HL-60/S4 (cell line): ENCODE data around the gene DDX24.

Experiments
- in situ Hi-C: fragments of 300-500 bp; cut with MboI; formaldehyde crosslinking; loops from 2 replicates; pipeline ENCODE4 v1.14.3; 2022; ENCODE audit warnings: low sequenced_read_pairs

Gene DDX24

GRCh38 chr14:94034886-94035285 is 46.1 kb downstream of the DDX24 start:
- in situ Hi-C loops = no loop called here

- in situ Hi-C loops = no loop called here
These were observed 49.1 kb downstream of the DDX24 start for GRCh38 chr14:94031883-94032279.

- in situ Hi-C loops = no loop called here
These were observed 49.7 kb downstream of the DDX24 start for GRCh38 chr14:94031161-94031882.

- in situ Hi-C loops = no loop called here
These were observed 50.4 kb downstream of the DDX24 start for GRCh38 chr14:94030571-94030970.

DNA sequence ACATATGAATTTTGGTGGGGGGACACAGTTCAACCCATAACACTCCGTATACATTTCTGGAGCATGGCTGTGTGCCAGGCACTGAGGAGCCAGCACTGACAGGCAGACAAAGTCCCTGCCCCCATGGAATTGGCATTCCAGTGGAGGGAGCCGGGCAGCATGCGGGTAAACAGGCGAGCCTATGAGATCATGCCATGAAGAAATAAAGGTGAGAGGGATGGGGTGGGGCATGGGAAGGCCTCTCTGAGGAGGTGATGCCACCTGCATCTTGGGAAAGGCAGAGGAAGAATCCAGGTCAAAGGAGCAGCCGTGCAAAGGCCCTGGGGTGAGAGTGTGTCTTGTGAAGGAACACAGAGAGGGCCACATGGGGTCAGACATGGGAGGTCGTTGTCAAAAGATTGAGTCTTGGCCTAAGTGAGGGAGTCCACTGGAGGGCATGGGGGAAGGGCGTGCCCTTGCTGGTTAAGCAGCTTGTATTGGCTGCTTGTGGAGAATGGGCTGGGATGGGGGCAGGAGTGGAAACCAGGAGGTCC is 51.3 kb downstream of the DDX24 start:
- in situ Hi-C loops = no loop called here

- in situ Hi-C loops = no loop called here
These were observed 51.7 kb downstream of the DDX24 start for GRCh38 chr14:94029265-94029664.

GRCh38 chr14:94028450-94028826 is 52.6 kb downstream of the DDX24 start:
- in situ Hi-C loops = no loop called here

GRCh38 chr14:94027566-94028449 is 53.2 kb downstream of the DDX24 start:
- in situ Hi-C loops = no loop called here

DNA sequence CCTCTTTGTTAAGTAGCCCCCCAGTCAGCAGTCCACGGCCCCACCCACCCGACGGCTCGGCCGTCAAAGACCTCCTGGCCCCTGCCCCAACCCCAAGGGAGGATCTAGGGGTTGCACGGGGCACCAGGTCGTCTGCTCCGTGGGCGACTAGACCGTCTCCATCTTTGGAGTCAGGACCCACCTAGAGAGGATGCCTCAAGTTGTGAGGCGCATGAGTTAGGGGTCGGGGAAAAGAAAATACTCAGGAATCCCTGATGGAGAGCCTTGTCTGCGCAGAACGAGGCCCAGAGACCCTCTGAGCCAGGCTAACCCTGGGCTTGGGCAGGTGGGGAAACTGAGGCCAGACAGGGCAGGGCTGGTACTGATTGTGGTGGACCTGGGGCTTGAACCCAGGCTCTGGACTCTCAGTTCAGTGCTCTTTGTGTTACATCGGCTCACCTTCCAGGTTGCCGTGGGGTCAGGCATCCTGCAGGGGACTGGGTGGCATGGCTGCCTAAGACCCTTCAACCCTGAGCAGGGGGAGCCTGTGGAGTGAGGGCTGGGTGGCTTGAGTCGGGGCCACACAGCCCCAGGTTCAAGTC is 54.0 kb downstream of the DDX24 start:
- in situ Hi-C loops = no loop called here

DNA sequence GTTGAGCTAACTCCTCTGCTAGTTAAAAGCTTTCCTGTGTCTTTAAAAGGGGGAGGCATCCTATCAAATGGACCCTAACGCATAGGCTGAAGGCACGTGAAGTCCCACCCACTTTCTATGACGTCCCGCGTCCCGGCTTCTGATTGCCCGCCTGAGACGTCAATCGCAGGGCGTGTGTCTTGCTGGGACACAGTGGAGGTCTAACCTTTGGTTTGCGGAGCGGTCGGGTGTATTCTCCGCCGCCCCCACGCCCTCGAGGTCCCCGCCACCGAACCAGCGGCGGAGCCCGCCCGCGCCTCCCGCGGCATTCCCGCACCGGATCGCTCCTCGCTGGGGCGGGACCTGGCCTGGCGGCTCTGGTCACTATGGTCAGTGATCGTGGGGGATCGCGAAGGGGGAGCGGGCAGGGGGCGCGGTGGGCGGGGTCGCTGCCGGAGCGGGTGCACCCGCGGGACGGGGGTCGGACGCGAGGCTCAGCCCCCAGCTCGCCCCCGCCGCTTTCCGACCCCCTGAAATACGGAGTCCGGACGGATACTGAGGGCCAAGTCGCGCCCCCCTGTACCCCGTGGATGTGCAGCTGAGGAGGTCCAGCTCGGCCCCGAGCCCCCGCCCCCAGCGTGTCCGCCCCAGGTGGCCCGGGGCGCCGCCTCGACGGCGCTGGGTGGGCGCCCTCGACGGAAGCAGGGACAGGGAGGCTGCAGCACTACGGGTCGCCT is 54.7 kb downstream of the DDX24 start, which contains the start of gene OTUB2:
Gene OTUB2, plus strand, starts transcription at position 168 of the 716 bp plus-strand sequence. Its CDS starts 198 bp downstream, at position 366.
- in situ Hi-C loops = no loop called here

DNA sequence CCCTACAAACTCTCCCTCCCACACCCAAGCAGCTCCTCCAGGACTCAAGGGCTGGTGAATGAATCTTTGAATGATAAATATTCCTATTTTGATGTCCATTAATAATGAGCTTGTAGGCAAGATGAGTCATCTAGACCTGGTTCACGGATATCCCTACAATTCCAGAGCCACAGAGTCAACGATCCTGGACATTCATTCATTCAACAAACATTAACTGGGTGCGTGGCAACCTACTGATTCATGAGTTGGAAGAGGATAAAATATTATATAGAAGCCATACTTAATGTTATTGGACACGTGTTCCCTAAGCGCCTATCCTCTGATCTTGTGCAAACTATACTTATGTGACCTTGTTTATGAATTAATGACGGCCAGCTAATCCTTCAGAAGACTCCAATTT is 55.3 kb downstream of the DDX24 start:
- in situ Hi-C loops = no loop called here

- in situ Hi-C loops = no loop called here
These were observed 56.5 kb downstream of the DDX24 start for GRCh38 chr14:94024549-94024948.

GRCh38 chr14:94022532-94023411 is 58.2 kb downstream of the DDX24 start:
- in situ Hi-C loops = no loop called here

DNA sequence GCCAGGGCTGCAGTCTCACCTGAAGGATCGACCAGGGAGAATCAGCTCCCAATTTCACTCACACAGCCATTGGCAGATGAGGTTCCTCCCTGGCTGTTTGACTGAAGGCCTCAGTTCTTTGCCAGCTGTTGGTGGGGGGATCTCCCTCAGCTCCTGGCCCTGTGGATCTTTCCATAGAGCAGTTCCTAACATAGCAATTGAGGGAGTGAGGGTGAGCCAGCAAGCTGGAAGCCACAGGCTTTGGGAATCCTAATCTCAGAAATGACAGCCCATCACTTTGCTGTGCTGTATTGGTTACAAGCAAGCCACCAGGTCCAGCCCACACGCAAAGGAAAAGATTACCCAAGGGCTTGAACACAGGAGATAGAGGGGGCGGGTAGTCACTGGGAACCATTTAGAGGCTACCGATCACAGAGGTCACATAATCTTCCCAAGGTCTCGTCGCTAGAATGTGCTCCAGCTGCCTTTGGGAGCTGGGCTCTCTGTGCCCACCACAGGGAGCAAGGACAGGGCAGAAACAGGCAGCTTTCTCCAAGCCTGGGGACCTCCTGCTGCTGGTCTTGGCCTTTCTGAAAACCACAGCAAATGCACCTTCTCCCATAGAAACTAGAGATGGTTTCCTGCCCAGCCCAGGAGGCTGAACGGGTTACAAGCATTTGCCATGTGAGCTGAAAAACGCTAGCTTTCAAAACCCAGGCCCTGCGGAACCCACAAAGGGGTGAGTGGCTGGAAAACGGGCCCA is 59.4 kb downstream of the DDX24 start:
- in situ Hi-C loops = no loop called here

GRCh38 chr14:94021001-94021400 is 60.0 kb downstream of the DDX24 start:
- in situ Hi-C loops = no loop called here

DNA sequence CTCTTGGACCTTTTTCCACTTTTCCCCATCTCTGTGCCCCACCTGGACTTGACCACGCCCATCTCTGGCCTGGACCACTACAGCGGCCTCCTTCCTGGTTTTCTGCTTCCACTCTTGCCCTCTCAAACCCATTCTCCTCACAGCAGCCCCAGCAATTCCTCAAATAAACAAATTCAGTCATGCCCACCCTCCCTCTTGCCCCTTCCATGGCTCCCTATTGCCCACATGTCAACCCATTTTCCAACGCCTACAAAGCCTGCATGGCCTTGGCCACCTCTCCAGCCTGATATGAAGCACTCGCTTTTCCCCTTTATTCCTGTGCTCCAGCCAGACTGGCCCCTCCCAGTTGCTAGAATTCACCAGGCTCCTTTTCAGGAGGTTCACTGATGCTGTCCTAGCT is 60.7 kb downstream of the DDX24 start:
- in situ Hi-C loops = no loop called here

- in situ Hi-C loops = no loop called here
These were observed 61.7 kb downstream of the DDX24 start for GRCh38 chr14:94019329-94019728.

DNA sequence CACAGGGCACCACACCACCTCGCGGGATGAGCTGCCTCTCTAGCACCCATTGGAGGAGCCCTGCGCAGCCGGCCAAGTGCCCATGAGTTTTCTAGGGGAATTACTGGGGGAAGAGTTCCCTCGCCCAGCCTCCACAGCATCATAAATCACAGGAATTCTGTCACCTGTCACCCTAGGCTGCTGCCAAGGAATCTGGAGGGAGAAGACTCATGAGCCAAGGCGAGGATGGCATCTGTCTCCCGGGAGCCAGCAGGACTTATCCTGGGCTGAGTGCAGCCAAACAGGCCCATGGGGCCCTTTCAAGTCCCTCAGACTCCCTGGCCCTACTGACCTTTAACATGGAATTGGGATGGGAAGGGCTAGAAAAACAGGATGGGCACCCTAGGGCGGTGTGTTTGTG is 62.7 kb downstream of the DDX24 start:
- in situ Hi-C loops = no loop called here

DNA sequence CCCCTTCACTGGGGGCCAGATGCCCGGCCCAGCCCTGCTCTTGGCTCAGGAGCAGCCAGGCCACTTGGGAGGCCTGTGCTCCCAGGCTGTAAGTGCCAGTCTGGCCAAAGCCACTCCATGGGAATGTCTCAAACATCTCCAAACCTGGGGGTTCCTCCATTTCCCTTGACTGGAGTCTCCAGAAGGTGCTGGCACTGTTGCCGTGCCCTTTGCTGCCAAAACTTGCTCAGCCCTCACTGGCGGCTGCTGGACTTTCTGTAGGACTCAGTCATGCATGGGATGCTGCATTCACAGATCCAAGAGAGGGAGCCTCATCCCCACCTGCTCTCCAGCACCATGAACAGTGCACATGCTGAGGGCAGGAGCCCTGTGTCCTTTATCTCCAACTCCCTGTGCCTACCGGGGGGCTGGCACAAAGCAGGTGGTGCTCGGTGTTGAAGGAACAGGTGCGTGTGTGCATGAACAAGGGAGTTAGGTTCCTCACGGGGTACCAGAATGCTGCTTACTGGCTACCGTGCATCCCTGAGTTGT is 64.5 kb downstream of the DDX24 start:
- in situ Hi-C loops = no loop called here
